MV-4-11 (cell line): ENCODE data around the gene SPEN.

Experiments
- DNase-seq: peaks from one replicate; lab custom pipeline; 2025; lab: John Stamatoyannopoulos, UW

Gene SPEN

GRCh38 chr1:15856888-15857287, 9.4 kb downstream of the SPEN start:
- DNase-seq, result no peak

GRCh38 chr1:15858069-15858670, 10.7 kb downstream of the SPEN start:
- DNase-seq, result no peak

- DNase-seq, result no peak
These were observed 11.3 kb downstream of the SPEN start for GRCh38 chr1:15858672-15859372.

- no peak for DNase-seq
These were observed 15.8 kb downstream of the SPEN start for GRCh38 chr1:15863156-15863901.

GRCh38 chr1:15866721-15867201, 19.3 kb downstream of the SPEN start:
- DNase-seq, result peak; percentile 14

GRCh38 chr1:15867288-15867687, 19.8 kb downstream of the SPEN start:
- DNase-seq, result no peak

- no peak for DNase-seq
These were observed 21.9 kb downstream of the SPEN start for GRCh38 chr1:15869413-15869812.

- DNase-seq, result no peak
These were observed 22.9 kb downstream of the SPEN start for GRCh38 chr1:15870421-15870820.

GRCh38 chr1:15874471-15874870, 27.0 kb downstream of the SPEN start:
- DNase-seq, result no peak

GRCh38 chr1:15876357-15877055, 29.0 kb downstream of the SPEN start:
- no peak for DNase-seq

- no peak for DNase-seq
These were observed 34.5 kb downstream of the SPEN start for GRCh38 chr1:15881961-15882360.

- no peak for DNase-seq
These were observed 35.2 kb downstream of the SPEN start for GRCh38 chr1:15882665-15883064.

- DNase-seq, result peak; percentile 32
These were observed 35.8 kb downstream of the SPEN start for GRCh38 chr1:15883326-15883725.

GRCh38 chr1:15884477-15884876, 37.0 kb downstream of the SPEN start:
- no peak for DNase-seq

GRCh38 chr1:15885269-15885668, 37.8 kb downstream of the SPEN start:
- peak; percentile 14 for DNase-seq

- peak; percentile 94 for DNase-seq
These were observed 38.4 kb downstream of the SPEN start for GRCh38 chr1:15885701-15886610.

GRCh38 chr1:15886611-15887167, 39.2 kb downstream of the SPEN start:
- DNase-seq, result no peak

GRCh38 chr1:15892857-15893599, 45.5 kb downstream of the SPEN start:
- DNase-seq, result peak; percentile 36

- no peak for DNase-seq
These were observed 47.7 kb downstream of the SPEN start for GRCh38 chr1:15895233-15895632.
